GM21576 (cell line): ENCODE measurements around the gene XAB2.
"Not testable (repeated sequence)": the region's sequence is repeated elsewhere in the genome, so short reads cannot be mapped to it uniquely, and the experiment has no call there.

Experiments
- ATAC-seq: cut with Tn5 transposase; IDR thresholded peaks from one replicate; pipeline ENCODE4 v1.9.1; 2021; ENCODE audit warnings: mild to moderate bottlenecking, moderate library complexity; ENCODE audit not compliant: unreplicated experiment

XAB2 gene

GRCh38 chr19:7650148-7650547, 20.8 kb upstream of the XAB2 start:
- ATAC-seq = no peak

GRCh38 chr19:7648265-7649014, 19.1 kb upstream of the XAB2 start:
- ATAC-seq = no peak

DNA sequence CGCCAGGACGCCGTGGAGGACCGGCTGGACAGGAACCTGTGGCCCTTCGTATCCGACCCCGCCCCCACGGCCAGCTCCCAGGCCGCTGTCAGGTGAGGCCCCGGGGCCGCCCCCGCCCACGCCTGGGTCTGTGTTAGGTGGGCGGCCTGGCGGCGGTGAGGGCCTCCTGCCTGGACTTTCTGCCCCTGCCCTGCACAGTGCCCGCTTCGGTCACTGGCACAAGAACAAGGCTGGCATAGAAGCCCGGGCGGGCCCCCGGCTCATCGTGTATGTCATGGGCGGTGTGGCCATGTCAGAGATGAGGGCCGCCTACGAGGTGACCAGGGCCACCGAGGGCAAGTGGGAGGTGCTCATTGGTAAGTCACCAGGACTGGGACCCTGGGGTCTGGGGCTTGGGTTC, 17.8 kb upstream of the XAB2 start:
- ATAC-seq = no peak

DNA sequence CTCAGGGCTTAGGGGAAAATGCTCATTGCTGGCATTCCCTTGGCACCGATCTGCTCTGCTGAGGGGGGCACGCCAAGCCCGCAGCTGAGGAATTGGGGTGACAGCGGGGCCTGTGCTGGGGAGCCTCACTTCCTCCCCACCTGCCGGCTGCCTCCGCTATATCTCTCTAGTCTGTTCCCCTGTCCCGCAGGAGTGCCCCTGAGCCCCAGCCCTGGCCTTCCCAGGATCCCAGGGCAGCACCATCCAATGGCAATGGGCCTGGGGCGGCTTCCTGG, 17.0 kb upstream of the XAB2 start:
- no peak for ATAC-seq

- ATAC-seq = no peak
Measured at GRCh38 chr19:7645656-7646425, 16.5 kb upstream of the XAB2 start.

DNA sequence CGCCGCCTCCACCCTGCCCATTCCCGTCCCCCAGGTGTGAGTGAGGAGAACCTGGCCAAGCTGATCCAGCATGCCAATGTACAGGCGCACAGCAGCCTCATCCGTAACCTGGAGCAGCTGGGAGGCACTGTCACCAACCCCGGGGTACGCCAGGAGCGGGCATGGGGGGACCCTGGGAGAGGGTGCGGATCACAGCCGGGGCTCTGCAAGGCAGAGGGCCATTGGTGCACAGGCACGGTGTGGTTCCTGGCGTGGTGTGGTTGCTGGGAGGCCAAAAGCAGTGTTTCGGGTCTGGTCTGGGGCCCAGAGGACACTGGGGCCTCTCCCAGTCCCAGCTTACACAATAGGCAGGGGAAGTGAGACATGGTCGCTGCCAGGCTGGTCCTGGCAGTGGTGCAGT, 15.8 kb upstream of the XAB2 start:
- no peak for ATAC-seq

DNA sequence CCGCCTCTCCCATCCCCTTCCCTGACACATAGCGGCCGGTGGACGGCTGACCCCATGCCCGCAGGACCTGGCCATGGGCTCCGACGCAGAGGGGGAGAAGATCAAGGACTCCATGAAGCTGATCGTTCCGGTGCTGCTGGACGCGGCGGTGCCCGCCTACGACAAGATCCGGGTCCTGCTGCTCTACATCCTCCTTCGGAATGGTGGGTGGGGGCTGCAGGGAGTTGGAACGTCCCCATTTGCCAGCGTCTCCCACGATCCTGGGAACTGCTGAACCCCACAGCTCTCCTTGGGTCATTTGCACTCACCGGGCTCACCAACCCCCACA, 15.2 kb upstream of the XAB2 start:
- ATAC-seq = no peak

DNA sequence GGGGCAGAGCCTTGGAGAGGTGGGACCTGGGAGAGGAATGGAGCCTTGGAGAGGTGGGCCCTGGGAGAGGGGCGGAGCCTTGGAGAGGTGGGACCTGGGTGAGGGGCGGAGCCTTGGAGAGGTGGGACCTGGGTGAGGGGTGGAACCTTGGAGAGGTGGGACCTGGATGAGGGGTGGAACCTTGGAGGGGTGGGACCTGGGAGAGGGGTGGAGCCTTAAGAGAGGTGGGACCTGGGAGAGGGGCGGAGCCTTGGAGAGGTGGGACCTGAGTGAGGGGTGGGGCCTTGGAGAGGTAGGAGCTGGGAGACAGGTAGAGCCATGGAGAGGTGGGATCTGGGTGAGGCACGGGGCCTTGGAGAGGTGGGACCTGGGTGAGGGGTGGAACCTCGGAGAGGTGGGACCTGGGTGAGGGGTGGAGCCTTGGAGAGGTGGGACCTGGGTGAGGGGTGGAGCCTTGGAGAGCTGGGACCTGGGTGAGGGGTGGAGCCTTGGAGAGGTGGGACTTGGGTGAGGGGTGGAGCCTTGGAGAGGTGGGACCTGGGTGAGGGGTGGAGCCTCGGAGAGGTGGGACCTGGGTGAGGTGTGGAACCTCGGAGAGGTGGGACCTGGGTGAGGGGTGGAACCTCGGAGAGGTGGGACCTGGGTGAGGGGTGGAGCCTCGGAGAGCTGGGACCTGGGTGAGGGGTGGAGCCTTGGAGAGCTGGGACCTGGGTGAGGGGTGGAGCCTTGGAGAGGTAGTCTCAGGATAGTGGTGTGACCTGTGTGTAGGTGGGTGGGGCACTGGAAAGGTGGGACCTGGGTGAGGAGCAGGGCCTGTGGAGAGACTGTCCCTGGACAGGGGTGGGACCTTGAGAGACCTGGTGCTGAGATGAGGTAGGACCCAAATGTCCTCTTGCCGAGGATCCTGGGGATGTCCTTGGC, 14.5 kb upstream of the XAB2 start:
- ATAC-seq = not testable (repeated sequence)

- ATAC-seq = no peak
Measured at GRCh38 chr19:7643031-7643415, 13.7 kb upstream of the XAB2 start.

DNA sequence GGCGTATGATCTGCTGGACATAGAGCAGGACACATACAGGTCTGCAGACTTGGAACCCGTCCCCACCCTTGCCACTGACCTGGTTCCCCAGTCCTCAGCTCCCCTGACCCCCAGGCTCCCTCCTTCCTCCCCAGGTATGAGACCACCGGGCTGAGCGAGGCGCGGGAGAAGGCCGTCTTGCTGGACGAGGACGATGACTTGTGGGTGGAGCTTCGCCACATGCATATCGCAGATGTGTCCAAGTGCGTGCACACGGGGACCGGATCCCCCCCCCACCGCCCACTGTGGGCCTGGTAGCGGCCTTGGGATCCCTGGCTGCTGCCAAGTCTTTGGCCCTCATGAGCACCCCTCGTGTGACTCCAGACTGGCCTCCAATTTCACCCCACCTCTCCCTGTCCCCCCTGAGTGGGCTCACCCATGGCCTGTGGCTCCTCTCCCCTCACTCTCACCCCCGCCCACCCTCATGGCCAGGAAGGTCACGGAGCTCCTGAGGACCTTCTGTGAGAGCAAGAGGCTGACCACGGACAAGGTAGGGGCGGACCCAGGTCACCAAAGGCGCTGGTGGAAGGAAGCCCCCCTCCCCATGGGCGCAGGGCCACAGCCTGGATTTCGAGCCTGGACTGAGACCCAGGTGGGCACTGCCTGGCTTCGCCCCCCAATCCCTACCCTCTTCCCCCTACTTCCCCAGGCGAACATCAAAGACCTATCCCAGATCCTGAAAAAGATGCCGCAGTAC, 13.1 kb upstream of the XAB2 start:
- ATAC-seq = no peak

DNA sequence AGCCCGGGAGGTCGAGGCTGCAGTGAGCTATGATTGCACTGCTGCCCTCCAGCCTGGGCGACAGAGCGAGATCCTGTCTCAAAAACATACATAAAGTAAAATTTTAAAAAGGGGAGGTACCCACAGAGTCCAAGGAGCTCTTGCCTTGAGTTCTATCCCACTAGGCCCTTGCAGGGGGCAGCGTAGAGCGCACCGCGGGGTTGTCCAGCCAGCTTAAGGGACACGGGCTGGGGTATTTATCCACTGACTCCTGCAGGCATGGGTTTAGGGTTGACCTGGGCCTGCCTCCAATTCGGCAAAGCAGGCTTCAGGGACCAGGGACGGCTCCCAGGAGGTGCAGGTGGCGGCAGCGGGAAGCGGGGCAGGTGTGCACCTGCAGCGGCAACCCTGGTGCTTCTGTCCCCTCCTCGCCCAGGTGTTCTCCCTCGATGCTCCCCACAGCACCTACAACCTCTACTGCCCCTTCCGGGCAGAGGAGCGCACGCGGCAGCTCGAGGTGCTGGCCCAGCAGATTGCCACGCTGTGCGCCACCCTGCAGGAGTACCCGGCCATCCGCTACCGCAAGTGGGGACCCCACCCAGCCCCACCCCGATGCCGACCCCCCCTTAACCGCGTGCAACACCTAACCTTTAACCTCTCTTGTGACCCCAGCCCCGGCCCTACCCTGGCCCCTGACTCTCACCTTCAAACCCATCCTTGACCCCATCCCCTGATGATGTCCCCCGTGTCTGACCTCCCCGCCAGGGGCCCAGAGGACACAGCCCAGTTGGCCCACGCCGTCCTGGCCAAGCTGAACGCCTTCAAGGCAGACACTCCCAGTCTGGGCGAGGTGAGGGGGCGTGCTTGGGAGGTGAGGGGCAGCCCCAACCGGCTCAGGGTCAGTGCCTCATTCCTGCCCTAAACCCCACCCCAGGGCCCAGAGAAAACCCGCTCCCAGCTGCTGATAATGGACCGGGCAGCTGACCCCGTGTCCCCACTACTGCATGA, 12.2 kb upstream of the XAB2 start:
- no peak for ATAC-seq

- no peak for ATAC-seq
Measured at GRCh38 chr19:7640803-7641202, 11.5 kb upstream of the XAB2 start.

DNA sequence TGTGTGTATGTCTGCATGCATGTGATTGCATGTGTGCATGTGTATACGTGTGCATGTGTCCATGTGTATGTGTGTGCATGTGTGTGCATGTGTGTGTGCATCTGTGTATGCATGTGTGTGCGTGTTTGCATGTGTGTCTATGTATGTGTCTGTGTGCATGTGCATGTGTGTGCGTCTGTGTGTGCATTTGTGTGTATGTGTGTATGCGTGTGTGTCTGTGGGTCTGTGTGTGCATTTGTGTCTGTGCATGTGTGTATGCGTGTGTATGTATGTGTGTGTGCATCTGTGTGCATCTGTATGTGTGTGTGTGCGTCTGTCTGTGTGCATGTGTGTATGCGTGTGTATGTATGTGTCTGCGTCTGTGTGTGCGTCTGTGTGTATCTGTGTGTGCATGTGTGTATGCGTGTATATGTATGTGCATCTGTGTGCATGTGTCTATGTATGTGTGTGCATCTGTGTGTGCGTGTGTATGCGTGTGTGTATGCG, 10.6 kb upstream of the XAB2 start:
- ATAC-seq = no peak

GRCh38 chr19:7638802-7639465, 9.6 kb upstream of the XAB2 start:
- ATAC-seq = no peak

GRCh38 chr19:7637374-7638256, 8.3 kb upstream of the XAB2 start:
- ATAC-seq = peak; percentile 18

DNA sequence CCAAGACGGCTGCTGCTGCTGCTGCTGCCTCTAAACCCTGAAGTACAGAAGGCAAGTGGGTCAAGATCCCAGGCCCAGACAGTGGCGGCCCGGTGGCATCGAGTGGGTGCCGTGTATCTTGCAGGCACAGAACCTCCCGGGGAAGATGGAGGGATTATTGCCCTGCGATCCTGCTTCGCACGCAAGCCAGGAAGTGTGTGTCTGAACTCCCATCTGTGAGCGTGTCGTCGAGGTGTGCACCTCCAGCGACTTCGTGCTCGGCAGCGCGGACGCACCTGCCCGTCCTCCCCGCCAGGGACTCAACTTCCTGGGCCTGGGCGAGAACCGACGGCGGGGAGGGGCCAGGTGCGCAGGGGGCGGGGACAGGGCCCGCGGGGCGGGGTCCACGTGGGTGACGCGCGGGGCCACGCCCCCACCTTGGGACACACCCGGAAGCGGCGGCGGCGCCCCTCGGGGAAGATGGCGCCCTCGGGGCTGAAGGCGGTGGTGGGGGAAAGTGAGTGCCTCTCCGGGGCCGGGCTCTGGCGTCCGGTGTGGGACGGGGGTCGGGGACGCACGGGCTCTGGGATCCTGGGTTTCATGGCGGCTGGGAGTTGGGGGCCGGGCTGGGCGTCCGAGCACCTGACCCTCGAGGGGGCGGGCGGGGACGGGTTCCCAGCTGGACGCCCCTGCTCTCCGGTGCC, 7.5 kb upstream of the XAB2 start, which contains the start of gene STXBP2:
Gene STXBP2, plus strand, starts transcription at position 420 of the 683 bp plus-strand sequence. Its CDS starts 40 bp downstream, at position 460.
- ATAC-seq = peak; percentile 45

DNA sequence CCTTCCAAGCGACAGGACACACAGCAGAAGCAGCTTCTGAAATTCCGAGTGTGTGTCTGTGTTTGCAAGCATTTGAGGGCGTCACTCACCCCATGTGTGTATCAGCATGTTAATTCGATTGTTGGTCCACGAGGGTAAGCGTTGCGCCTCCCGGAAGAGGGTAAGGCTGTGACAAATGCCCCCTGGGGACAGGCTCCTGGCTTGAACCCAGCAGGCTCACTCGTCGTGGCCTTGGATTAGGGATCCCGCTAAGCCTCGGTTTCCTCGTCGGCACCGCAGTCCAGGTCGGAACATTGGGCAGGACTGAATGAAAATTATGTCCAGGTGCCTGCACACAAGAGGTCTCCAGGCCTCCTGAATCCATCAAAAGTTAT, 7.0 kb upstream of the XAB2 start:
- ATAC-seq = no peak

GRCh38 chr19:7635670-7636069, 6.3 kb upstream of the XAB2 start:
- ATAC-seq = no peak
